H9 (cell line): ENCODE data around the gene ADAR. TPM values are rescaled to one million over a fixed set of nuclear protein-coding genes. Genes with fewer than 3 reads are reported as not detected.
A peak's percentile ranks its signal among the peaks of the same experiment; 100 is the strongest.

Experiments used
- DNase-seq: peaks from one replicate; pipeline ENCODE4 v3.0.0-alpha.2; 2017
- H2AFZ ChIP-seq: one replicate; pipeline ENCODE4 v1.6.1; 2013; ENCODE audit warnings: mild to moderate bottlenecking, low read length, control low read depth, moderate library complexity
- H2AK5ac ChIP-seq: 2 replicates; pipeline ENCODE4 v1.6.1; 2013; ENCODE audit warnings: low read length, control low read depth, mixed read lengths; ENCODE audit not compliant: insufficient read length
- H2BK120ac ChIP-seq: one replicate; pipeline ENCODE4 v1.6.1; 2013; ENCODE audit warnings: low read depth, mild to moderate bottlenecking, low read length, control low read depth, inconsistent platforms; ENCODE audit not compliant: poor library complexity, severe bottlenecking
- H2BK12ac ChIP-seq: 2 replicates; pipeline ENCODE4 v1.6.1; 2013; ENCODE audit warnings: low read length, control low read depth, mixed read lengths, low read depth; ENCODE audit not compliant: insufficient read length
- H2BK15ac ChIP-seq: 2 replicates; pipeline ENCODE4 v1.6.1; 2013; ENCODE audit warnings: low read depth, low read length, control low read depth
- H2BK20ac ChIP-seq: one replicate; pipeline ENCODE4 v1.6.1; 2013; ENCODE audit warnings: low read depth, mild to moderate bottlenecking, low read length, control low read depth, inconsistent platforms; ENCODE audit not compliant: poor library complexity, severe bottlenecking
- H2BK5ac ChIP-seq: 2 replicates; pipeline ENCODE4 v1.6.1; 2013; ENCODE audit warnings: low read length, control low read depth, mixed read lengths; ENCODE audit not compliant: insufficient read length
- H3K14ac ChIP-seq: 2 replicates; pipeline ENCODE4 v1.6.1; 2013; ENCODE audit warnings: low read length, control low read depth; ENCODE audit not compliant: insufficient read depth
- H3K18ac ChIP-seq: 2 replicates; pipeline ENCODE4 v1.6.1; 2013; ENCODE audit warnings: low read depth, mild to moderate bottlenecking, mixed read lengths, low read length, control low read depth; ENCODE audit not compliant: insufficient read length
- H3K23ac ChIP-seq: 2 replicates; pipeline ENCODE4 v1.6.1; 2013; ENCODE audit warnings: low read length, control low read depth, mixed read lengths, low read depth; ENCODE audit not compliant: insufficient read length
- H3K23me2 ChIP-seq: 2 replicates; pipeline ENCODE4 v1.6.1; 2013; ENCODE audit warnings: low read depth, mild to moderate bottlenecking, mixed read lengths, low read length, control low read depth; ENCODE audit not compliant: insufficient read length, poor library complexity, severe bottlenecking
- H3K27ac ChIP-seq: 2 replicates; pipeline ENCODE4 v1.5.1; 2013; ENCODE audit warnings: low read length, control low read depth, mixed read lengths, low read depth; ENCODE audit not compliant: insufficient read length
- H3K27me3 ChIP-seq: 2 replicates; pipeline ENCODE4 v1.6.1; 2013; ENCODE audit warnings: low read length, control low read depth, inconsistent platforms; ENCODE audit not compliant: insufficient read depth
- H3K4ac ChIP-seq: 2 replicates; pipeline ENCODE4 v1.6.1; 2013; ENCODE audit warnings: low read depth, mild to moderate bottlenecking, control low read depth, inconsistent platforms, low read length, moderate library complexity
- H3K4me1 ChIP-seq: 2 replicates; pipeline ENCODE4 v1.6.1; 2013; ENCODE audit warnings: low read length, control low read depth, inconsistent platforms; ENCODE audit not compliant: insufficient read depth
- H3K4me2 ChIP-seq: 2 replicates; pipeline ENCODE4 v1.6.1; 2013; ENCODE audit warnings: low read length, control low read depth, mixed read lengths; ENCODE audit not compliant: insufficient read length, insufficient read depth
- H3K56ac ChIP-seq: 2 replicates; pipeline ENCODE4 v1.6.1; 2013; ENCODE audit warnings: low read depth, mild to moderate bottlenecking, mixed read lengths, low read length, control low read depth; ENCODE audit not compliant: insufficient read length
- H3K79me1 ChIP-seq: 2 replicates; pipeline ENCODE4 v1.6.1; 2013; ENCODE audit warnings: low read depth, mild to moderate bottlenecking, moderate library complexity, low read length, control low read depth, inconsistent platforms; ENCODE audit not compliant: insufficient read depth, poor library complexity, severe bottlenecking
- H3K79me2 ChIP-seq: 2 replicates; pipeline ENCODE4 v1.6.1; 2013; ENCODE audit warnings: low read length, control low read depth, inconsistent platforms; ENCODE audit not compliant: insufficient read depth
- H3K9ac ChIP-seq: 2 replicates; pipeline ENCODE4 v1.6.1; 2013; ENCODE audit warnings: low read length, control low read depth, mixed read lengths; ENCODE audit not compliant: insufficient read length; ENCODE audit errors: extremely low read depth
- H3K9me3 ChIP-seq: one replicate; pipeline ENCODE4 v1.6.1; 2013; ENCODE audit warnings: low read depth, low read length, inconsistent platforms; ENCODE audit not compliant: control insufficient read depth
- H3T11ph ChIP-seq: one replicate; pipeline ENCODE4 v1.6.1; 2013; ENCODE audit warnings: mild to moderate bottlenecking, low read length, control low read depth, inconsistent platforms
- H4K20me1 ChIP-seq: one replicate; pipeline ENCODE4 v1.6.1; 2013; ENCODE audit not compliant: control insufficient read depth, insufficient read length, insufficient read depth
- H4K5ac ChIP-seq: 2 replicates; pipeline ENCODE4 v1.6.1; 2013; ENCODE audit warnings: low read depth, mild to moderate bottlenecking, mixed read lengths, low read length, control low read depth; ENCODE audit not compliant: insufficient read length
- H4K8ac ChIP-seq: replicated peaks from 2 replicates; pipeline ENCODE4 v1.6.1; 2013; ENCODE audit warnings: low read length, control low read depth, mixed read lengths, low read depth; ENCODE audit not compliant: insufficient read length
- H4K91ac ChIP-seq: 2 replicates; pipeline ENCODE4 v1.6.1; 2013; ENCODE audit warnings: low read depth, mild to moderate bottlenecking, moderate library complexity, mixed read lengths, low read length, control low read depth; ENCODE audit not compliant: insufficient read length
- H3K27ac Mint-ChIP-seq, 3 experiments: 2 replicates in 2 of 3; 3 replicates in 1 of 3; pipeline ENCODE4 v1.8.0; 2020 to 2021; ENCODE audit warnings: mixed read lengths in 3 of 3, mild to moderate bottlenecking in 1 of 3, moderate library complexity in 1 of 3
- H3K27me3 Mint-ChIP-seq: 2 replicates; pipeline ENCODE4 v1.8.0; 2021; ENCODE audit warnings: low read depth, mild to moderate bottlenecking, moderate library complexity, mixed read lengths
- H3K36me3 Mint-ChIP-seq, 3 experiments: 2 replicates in 2 of 3; 3 replicates in 1 of 3; pipeline ENCODE4 v1.8.0; 2020 to 2021; ENCODE audit warnings: low read depth in 3 of 3, mixed read lengths in 3 of 3; ENCODE audit not compliant: insufficient read depth in 1 of 3
- H3K4me1 Mint-ChIP-seq, 2 experiments: 2 replicates each; pipeline ENCODE4 v1.8.0; 2020; ENCODE audit warnings: mixed read lengths in 2 of 2
- H3K4me3 Mint-ChIP-seq, 2 experiments: 2 replicates in 1 of 2; 3 replicates in 1 of 2; pipeline ENCODE4 v1.8.0; 2020 to 2021; ENCODE audit warnings: mild to moderate bottlenecking in 2 of 2, mixed read lengths in 2 of 2, moderate library complexity in 1 of 2
- H3K9me3 Mint-ChIP-seq, 2 experiments: 2 replicates in 1 of 2; 3 replicates in 1 of 2; pipeline ENCODE4 v1.8.0; 2020; ENCODE audit warnings: mild to moderate bottlenecking in 2 of 2, mixed read lengths in 2 of 2, moderate library complexity in 1 of 2
- CTCF ChIP-seq: fragments of 200-600 bp; sonication (generic); conservative IDR thresholded peaks from 3 replicates; pipeline ENCODE4 v1.8.0; 2021; ENCODE audit warnings: antibody characterized with exemption, mild to moderate bottlenecking
- WGBS: extraction: QIAGEN DNeasy Blood & Tissue Kit; methylation state at CpG from one replicate; pipeline ENCODE4 v1.1.7; 2013; ENCODE audit warnings: missing lambda C conversion rate, low lambda C conversion rate, mixed read lengths; ENCODE audit not compliant: insufficient read length; ENCODE audit errors: extremely low coverage; 5-methylcytosine and 5-hydroxymethylcytosine counted together
- total RNA-seq: library from RNA; stranded (reverse); gene quantifications from 2 replicates; pipeline ENCODE4 v1.2.1, GENCODE V29; 2021

The ADAR gene
- total RNA-seq, 1 experiment from 2014 or later: 236 TPM

GRCh38 chr1:154556422-154556821 is 51.6 kb downstream of the ADAR start:
- H3K27me3 ChIP-seq: no peaks in the 10 kb centered on the region
- no peaks in the 10 kb centered on the region for H4K20me1 ChIP-seq
- peaks cover 11% of the 10 kb centered on the region for H3K23me2 ChIP-seq
- H3K27ac ChIP-seq: no peak overlapping the region
- peaks cover 5% of the 10 kb centered on the region for H3K79me1 ChIP-seq
- no peak overlapping the region for H2BK20ac ChIP-seq
- H4K91ac ChIP-seq: no peak overlapping the region
- H2AK5ac ChIP-seq: no peak overlapping the region
- TF ChIP-seq CTCF: no peak
- no peak overlapping the region for H2BK5ac ChIP-seq
- Mint-ChIP-seq H3K36me3 (peaks cover 32 to 55% (median 51%) of the 10 kb centered on the region in 3 experiments), H3K27me3 (no peaks in the 10 kb centered on the region), H3K9me3 (peaks cover 0 to 4% of the 10 kb centered on the region in 2 experiments; a peak in 1 of 5 replicates), H3K4me1 (peaks cover 24 to 26% of the 10 kb centered on the region in 2 experiments), H3K4me3 (peak overlapping the region; percentile 88 to 97), H3K27ac (peak overlapping the region; percentile 48 to 95 (median 83); a peak in 6 of 7 replicates)
- H2BK15ac ChIP-seq: no peak overlapping the region
- no peak overlapping the region for H2BK12ac ChIP-seq
- no peaks in the 10 kb centered on the region for H3K9me3 ChIP-seq
- no peak overlapping the region for H4K5ac ChIP-seq
- H3K4me2 ChIP-seq: peak overlapping the region; percentile 97
- no peak overlapping the region for H4K8ac ChIP-seq
- no peak overlapping the region for H3K18ac ChIP-seq
- peaks cover 9% of the 10 kb centered on the region; the same call in 1 of the 2 replicates for H3K79me2 ChIP-seq
- no peak overlapping the region for H3T11ph ChIP-seq
- no peaks in the 10 kb centered on the region; the same call in 1 of the 2 replicates for H3K4me1 ChIP-seq
- no peak overlapping the region for H3K56ac ChIP-seq
- H2BK120ac ChIP-seq: no peak overlapping the region
- no peak overlapping the region for H3K14ac ChIP-seq
- DNase-seq: no peak
- no peak overlapping the region for H3K23ac ChIP-seq
- no peak overlapping the region for H3K4ac ChIP-seq
- no peak overlapping the region for H3K9ac ChIP-seq
- H2AFZ ChIP-seq: no peak overlapping the region
- WGBS: no CpG with 5 or more reads among the region's 4 CpGs
